NK-92 (cell line): ENCODE measurements around the gene SPINK4.
A peak's percentile ranks its signal among the peaks of the same experiment; 100 is the strongest.

ENCODE experiments used
- DNase-seq: peaks from one replicate; lab custom pipeline; 2025; ENCODE audit not compliant: unreplicated experiment; lab: John Stamatoyannopoulos, UW

SPINK4 gene

GRCh38 chr9:33290247-33291030, 50.5 kb downstream of the SPINK4 start, which contains the start of gene NFX1:
NFX1 (plus strand) TSS chr9:33290516; CDS start chr9:33290573, 57 bp downstream.
- DNase-seq, result peak; percentile 95

GRCh38 chr9:33291031-33291397, 51.0 kb downstream of the SPINK4 start:
- no peak for DNase-seq

GRCh38 chr9:33291901-33292300, 51.9 kb downstream of the SPINK4 start:
- DNase-seq, result no peak

GRCh38 chr9:33293782-33294181, 53.8 kb downstream of the SPINK4 start:
- no peak for DNase-seq

GRCh38 chr9:33294670-33295432, 54.9 kb downstream of the SPINK4 start:
- DNase-seq, result no peak

GRCh38 chr9:33295571-33295970, 55.6 kb downstream of the SPINK4 start:
- no peak for DNase-seq

- no peak for DNase-seq
Observed at GRCh38 chr9:33297432-33297831, 57.5 kb downstream of the SPINK4 start.
